ENCODE data around the gene FBXL3. TPM values are rescaled to one million over a fixed set of nuclear protein-coding genes. Genes with fewer than 3 reads are reported as not detected.

Gene FBXL3
- polyA plus RNA-seq, 2 of the 4 experiments (the other 2 are of a cell fraction), result 17.8 to 24.0 TPM

GRCh38 chr13:77040835-77041234 is 13.9 kb upstream of the FBXL3 start:
- no peak overlapping the region for H3K4me3 ChIP-seq
- DNase-seq (ENCODE audit: low read depth in 1 of 2, low spot score in 1 of 2) (no peak), ATAC-seq (no peak), FAIRE-seq (no peak)
- no peaks in the 10 kb centered on the region for H3K9me3 ChIP-seq
- H3K27ac ChIP-seq, result no peak overlapping the region
- no peak overlapping the region for H3K4me2 ChIP-seq
- CTCF ChIA-PET, result no interaction called here
- no peak for TF ChIP-seq EP300 (IDR thresholded peaks at IDR 0.05)
- no peak for TF ChIP-seq CBX2 (IDR thresholded peaks at IDR 0.05; ENCODE audit: borderline replicate concordance, low read depth)
- TF ChIP-seq HOXB13 (CRISPR knock-in tag; IDR thresholded peaks at IDR 0.05; ENCODE audit: low read depth), result no peak
- no peak for TF ChIP-seq EHMT2 (IDR thresholded peaks at IDR 0.05; ENCODE audit: low read depth)
- no peak for TF ChIP-seq CBX8 (IDR thresholded peaks at IDR 0.05)
- no peak for TF ChIP-seq FOSL2 (IDR thresholded peaks at IDR 0.05)
- TF ChIP-seq FOSL2 (CRISPR knock-in tag; IDR thresholded peaks at IDR 0.05), result no peak
- TF ChIP-seq GATA3 (IDR thresholded peaks at IDR 0.05; ENCODE audit: borderline replicate concordance), result no peak
- no peak for TF ChIP-seq ELK1 (IDR thresholded peaks at IDR 0.05; ENCODE audit: low read depth, low read length)
- TF ChIP-seq MAZ (IDR thresholded peaks at IDR 0.05; ENCODE audit: borderline replicate concordance, low read depth, low read length), result no peak
- no peak for TF ChIP-seq TFCP2L1 (CRISPR knock-in tag; IDR thresholded peaks at IDR 0.05)
- no peak for TF ChIP-seq HOXB5 (CRISPR knock-in tag; IDR thresholded peaks at IDR 0.05)
- TF ChIP-seq SREBF2 (IDR thresholded peaks at IDR 0.05), result no peak
- TF ChIP-seq PBX3 (IDR thresholded peaks at IDR 0.05), result no peak
- no peak for TF ChIP-seq ZC3H11A (IDR thresholded peaks at IDR 0.05)
- no peak for TF ChIP-seq RAD21 (conservative IDR thresholded peaks at IDR 0.05 in 1 of 2, IDR thresholded peaks at IDR 0.05 in 1 of 2)
- no peaks in the 10 kb centered on the region for H3K4me1 ChIP-seq
- WGBS (ENCODE audit: missing lambda C conversion rate), result 94% methylated on average over 9 of the region's 9 CpGs
- POLR2A ChIA-PET, result no interaction called here

- H3K4me3 ChIP-seq, result no peak overlapping the region
- H3K9me3 ChIP-seq, result no peaks in the 10 kb centered on the region
- no peaks in the 10 kb centered on the region for H3K4me1 ChIP-seq
- WGBS (ENCODE audit: missing lambda C conversion rate), result 81% methylated on average over 7 of the region's 7 CpGs
- TF ChIP-seq SMC3 (IDR thresholded peaks at IDR 0.05) (no peak), USF2 (IDR thresholded peaks at IDR 0.05) (no peak), EP300 (IDR thresholded peaks at IDR 0.05) (no peak), SREBF2 (IDR thresholded peaks at IDR 0.05) (no peak), MAX (IDR thresholded peaks at IDR 0.05) (no peak), HOXA7 (CRISPR knock-in tag; IDR thresholded peaks at IDR 0.05) (no peak), FOSB (CRISPR knock-in tag; IDR thresholded peaks at IDR 0.05) (no peak), MAFK (IDR thresholded peaks at IDR 0.05; ENCODE audit: partially characterized antibody) (no peak), FOXS1 (CRISPR knock-in tag; IDR thresholded peaks at IDR 0.05) (no peak), TP53 (CRISPR knock-in tag; IDR thresholded peaks at IDR 0.05) (no peak), CBX2 (IDR thresholded peaks at IDR 0.05; ENCODE audit: borderline replicate concordance, low read depth) (no peak), EHF (CRISPR knock-in tag; IDR thresholded peaks at IDR 0.05) (no peak), CBX8 (IDR thresholded peaks at IDR 0.05) (no peak), PBX3 (IDR thresholded peaks at IDR 0.05) (no peak), EHMT2 (IDR thresholded peaks at IDR 0.05; ENCODE audit: low read depth) (no peak)
- no peak for FAIRE-seq
- no peak for ATAC-seq
- no peak overlapping the region for H3K27ac ChIP-seq
- POLR2A ChIA-PET, result no interaction called here
- H3K4me2 ChIP-seq, result no peak overlapping the region
- CTCF ChIA-PET, result no interaction called here
- DNase-seq (ENCODE audit: low read depth in 1 of 2, low spot score in 1 of 2), result no peak
Measured at GRCh38 chr13:77040076-77040475, 13.1 kb upstream of the FBXL3 start.
